ENCODE measurements around the gene PATZ1. TPM values are rescaled to one million over a fixed set of nuclear protein-coding genes. Genes with fewer than 3 reads are reported as not detected.

The PATZ1 gene
- total RNA-seq, 1 experiment from 2014 or later, result 60.5 TPM

- no peak overlapping the region for H3K4me3 Mint-ChIP-seq
- ChIA-PET CTCF (no interaction called here), POLR2A (no interaction called here)
- H3K27ac Mint-ChIP-seq, result no peak overlapping the region
- DNase-seq (ENCODE audit: low spot score) (no peak), ATAC-seq (no peak)
- H3K36me3 Mint-ChIP-seq, result no peaks in the 10 kb centered on the region
- no peaks in the 10 kb centered on the region for H3K9me3 Mint-ChIP-seq
- no peaks in the 10 kb centered on the region; the same call in 1 of the 2 replicates for H3K27me3 Mint-ChIP-seq (ENCODE audit: low read depth)
- H3K4me1 Mint-ChIP-seq, result peaks cover 11% of the 10 kb centered on the region
- TF ChIP-seq TEAD4 (CRISPR knock-in tag; IDR thresholded peaks at IDR 0.05), result no peak
- TF ChIP-seq TEAD1 (CRISPR knock-in tag; IDR thresholded peaks at IDR 0.05), result no peak
- TF ChIP-seq ZBTB21 (CRISPR knock-in tag; IDR thresholded peaks at IDR 0.05; ENCODE audit: borderline replicate concordance), result no peak
- no peak for TF ChIP-seq MLX (CRISPR knock-in tag; IDR thresholded peaks at IDR 0.05)
- TF ChIP-seq STAT6 (CRISPR knock-in tag; conservative IDR thresholded peaks at IDR 0.05; ENCODE audit: low read depth), result no peak
- no peak for TF ChIP-seq ZNF423 (CRISPR knock-in tag; IDR thresholded peaks at IDR 0.05)
- no peak for TF ChIP-seq USF1 (CRISPR knock-in tag; IDR thresholded peaks at IDR 0.05)
- no peak for TF ChIP-seq ETV6 (CRISPR knock-in tag; IDR thresholded peaks at IDR 0.05)
Observed at GRCh38 chr22:31361743-31362142, 15.6 kb upstream of the PATZ1 start.

- Mint-ChIP-seq H3K36me3 (no peaks in the 10 kb centered on the region), H3K9me3 (no peaks in the 10 kb centered on the region), H3K27me3 (ENCODE audit: low read depth) (no peaks in the 10 kb centered on the region; the same call in 1 of the 2 replicates), H3K4me3 (no peak overlapping the region), H3K4me1 (peaks cover 11% of the 10 kb centered on the region), H3K27ac (no peak overlapping the region)
- POLR2A ChIA-PET, result interaction anchor here (0.8 kb wide), 1 partner anchor 29 kb away, joined by 3 read pairs; no protein-coding TSS in a partner anchor
- DNase-seq (ENCODE audit: low spot score) (no peak), ATAC-seq (no peak)
- CTCF ChIA-PET, result no interaction called here
- no peak for TF ChIP-seq HMGA2 (CRISPR knock-in tag; IDR thresholded peaks at IDR 0.05)
- TF ChIP-seq CREM (CRISPR knock-in tag; IDR thresholded peaks at IDR 0.05), result no peak
- no peak for TF ChIP-seq USF1 (CRISPR knock-in tag; IDR thresholded peaks at IDR 0.05)
- TF ChIP-seq SMAD3 (CRISPR knock-in tag; IDR thresholded peaks at IDR 0.05; ENCODE audit: borderline replicate concordance), result no peak
- TF ChIP-seq MAX (CRISPR knock-in tag; IDR thresholded peaks at IDR 0.05), result no peak
- no peak for TF ChIP-seq FOXP4 (CRISPR knock-in tag; IDR thresholded peaks at IDR 0.05)
- no peak for TF ChIP-seq ELF4 (CRISPR knock-in tag; IDR thresholded peaks at IDR 0.05; ENCODE audit: low read depth)
- no peak for TF ChIP-seq E2F5 (CRISPR knock-in tag; IDR thresholded peaks at IDR 0.05)
- no peak for TF ChIP-seq ZBTB21 (CRISPR knock-in tag; IDR thresholded peaks at IDR 0.05; ENCODE audit: borderline replicate concordance)
- no peak for TF ChIP-seq CTCF (IDR thresholded peaks at IDR 0.05)
- no peak for TF ChIP-seq NR3C1 (CRISPR knock-in tag; conservative IDR thresholded peaks at IDR 0.05; ENCODE audit: low read depth)
- no peak for TF ChIP-seq PRRX2 (CRISPR knock-in tag; IDR thresholded peaks at IDR 0.05)
- TF ChIP-seq IRF2 (CRISPR knock-in tag; IDR thresholded peaks at IDR 0.05; ENCODE audit: borderline replicate concordance, low read depth), result no peak
- no peak for TF ChIP-seq FOXK1 (CRISPR knock-in tag; IDR thresholded peaks at IDR 0.05)
- TF ChIP-seq JAZF1 (CRISPR knock-in tag; IDR thresholded peaks at IDR 0.05), result no peak
- no peak for TF ChIP-seq PREB (CRISPR knock-in tag; IDR thresholded peaks at IDR 0.05; ENCODE audit: borderline replicate concordance)
- TF ChIP-seq TEAD4 (CRISPR knock-in tag; IDR thresholded peaks at IDR 0.05), result no peak
Observed at GRCh38 chr22:31360029-31360428, 13.9 kb upstream of the PATZ1 start.

All from WTC11 (cell line).